Activated naive CD4-positive, alpha-beta T cell treated with anti-CD3 and anti-CD28 coated beads, Interleukin-2, amount 50 U/mL, for 72 hours (primary cell): ENCODE measurements around the gene PDCD4. TPM values are rescaled to one million over a fixed set of nuclear protein-coding genes. Genes with fewer than 3 reads are reported as not detected.

Source experiments
- total RNA-seq, 2 donors: library from RNA; stranded (reverse); gene quantifications; one replicate each; pipeline ENCODE4 v1.2.3, GENCODE V29; 2022

Gene PDCD4
- total RNA-seq, 2 donors from 2014 or later = 94.9 to 159 TPM

Other genes with a start within 250 kb of the PDCD4 start
- gene RBM20, start 227.6 kb upstream of the PDCD4 start, total RNA-seq = under 1 TPM; 0.06 to 0.20 TPM
- 10 to 100 TPM; 32.1 to 51.8 TPM for gene BBIP1, start 47.3 kb downstream of the PDCD4 start, total RNA-seq
- gene SHOC2, start 47.7 kb downstream of the PDCD4 start, total RNA-seq = 10 to 100 TPM; 33.7 to 35.9 TPM
- not detected for gene ADRA2A, start 205.1 kb downstream of the PDCD4 start, total RNA-seq